ENCODE data around the gene SETDB1. TPM values are rescaled to one million over a fixed set of nuclear protein-coding genes. Genes with fewer than 3 reads are reported as not detected.

SETDB1 gene
- total and polyA plus RNA-seq, 2 of the 13 experiments (the other 11 are each of a cell fraction or from before 2014, with no cell fraction given), result 33.1 to 34.6 TPM

DNA sequence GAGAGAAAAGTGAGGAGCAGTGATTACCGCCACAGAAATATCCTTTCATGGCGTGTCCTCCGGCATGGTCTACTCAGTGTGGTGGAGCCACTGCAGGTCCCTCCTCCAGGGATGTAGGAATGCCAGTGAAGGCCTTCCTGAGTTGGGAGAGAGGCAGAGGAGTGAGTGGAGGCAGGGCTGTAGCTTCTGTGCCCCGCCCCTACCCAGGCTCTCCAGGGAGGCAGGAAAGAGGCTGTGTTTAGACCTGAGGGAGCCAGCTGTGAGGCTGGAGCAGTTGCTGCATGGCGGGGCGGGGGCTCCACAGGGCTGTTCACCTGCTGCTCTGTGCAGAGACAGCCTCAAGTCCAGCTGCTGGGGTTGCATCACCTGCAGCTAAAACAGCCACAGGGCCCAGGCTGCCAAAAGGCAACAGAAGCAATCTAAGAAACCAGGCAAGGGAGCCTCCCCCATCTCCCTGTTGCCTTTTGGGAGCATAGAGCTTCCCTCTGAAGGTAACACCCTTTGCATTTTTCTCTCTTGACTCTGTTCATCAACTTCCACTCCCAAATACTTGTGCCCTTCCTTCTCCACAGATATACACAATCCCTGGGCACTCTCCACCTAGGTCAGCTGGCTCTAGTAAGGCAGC lies 55.1 kb downstream of the SETDB1 start (continued):
- TF ChIP-seq, protein P1, sequence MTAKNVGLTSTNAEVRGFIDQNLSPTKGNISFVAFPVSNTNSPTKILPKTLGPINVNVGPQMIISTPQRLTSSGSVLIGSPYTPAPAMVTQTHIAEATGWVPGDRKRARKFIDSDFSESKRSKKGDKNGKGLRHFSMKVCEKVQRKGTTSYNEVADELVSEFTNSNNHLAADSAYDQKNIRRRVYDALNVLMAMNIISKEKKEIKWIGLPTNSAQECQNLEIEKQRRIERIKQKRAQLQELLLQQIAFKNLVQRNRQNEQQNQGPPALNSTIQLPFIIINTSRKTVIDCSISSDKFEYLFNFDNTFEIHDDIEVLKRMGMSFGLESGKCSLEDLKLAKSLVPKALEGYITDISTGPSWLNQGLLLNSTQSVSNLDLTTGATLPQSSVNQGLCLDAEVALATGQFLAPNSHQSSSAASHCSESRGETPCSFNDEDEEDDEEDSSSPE (CRISPR knock-in tag; IDR thresholded peaks at IDR 0.05), result no peak
- TF ChIP-seq ZNF557 (CRISPR knock-in tag; IDR thresholded peaks at IDR 0.05), result no peak
- no peak for TF ChIP-seq ZNF572 (CRISPR knock-in tag; IDR thresholded peaks at IDR 0.05)
- TF ChIP-seq ZMYM2 (CRISPR knock-in tag; IDR thresholded peaks at IDR 0.05), result no peak
- TF ChIP-seq CBX5 (CRISPR knock-in tag; IDR thresholded peaks at IDR 0.05; ENCODE audit: borderline replicate concordance), result peak; percentile 20; the same call in 1 of the 2 replicates
- TF ChIP-seq ZNF496 (CRISPR knock-in tag; IDR thresholded peaks at IDR 0.05; ENCODE audit: insufficient replicate concordance), result no peak
- TF ChIP-seq PHB2 (IDR thresholded peaks at IDR 0.05; ENCODE audit: partially characterized antibody), result no peak
- TF ChIP-seq ETV5 (CRISPR knock-in tag; IDR thresholded peaks at IDR 0.05; ENCODE audit: borderline replicate concordance), result peak; percentile 22; the same call in 1 of the 2 replicates
- TF ChIP-seq, protein P2, sequence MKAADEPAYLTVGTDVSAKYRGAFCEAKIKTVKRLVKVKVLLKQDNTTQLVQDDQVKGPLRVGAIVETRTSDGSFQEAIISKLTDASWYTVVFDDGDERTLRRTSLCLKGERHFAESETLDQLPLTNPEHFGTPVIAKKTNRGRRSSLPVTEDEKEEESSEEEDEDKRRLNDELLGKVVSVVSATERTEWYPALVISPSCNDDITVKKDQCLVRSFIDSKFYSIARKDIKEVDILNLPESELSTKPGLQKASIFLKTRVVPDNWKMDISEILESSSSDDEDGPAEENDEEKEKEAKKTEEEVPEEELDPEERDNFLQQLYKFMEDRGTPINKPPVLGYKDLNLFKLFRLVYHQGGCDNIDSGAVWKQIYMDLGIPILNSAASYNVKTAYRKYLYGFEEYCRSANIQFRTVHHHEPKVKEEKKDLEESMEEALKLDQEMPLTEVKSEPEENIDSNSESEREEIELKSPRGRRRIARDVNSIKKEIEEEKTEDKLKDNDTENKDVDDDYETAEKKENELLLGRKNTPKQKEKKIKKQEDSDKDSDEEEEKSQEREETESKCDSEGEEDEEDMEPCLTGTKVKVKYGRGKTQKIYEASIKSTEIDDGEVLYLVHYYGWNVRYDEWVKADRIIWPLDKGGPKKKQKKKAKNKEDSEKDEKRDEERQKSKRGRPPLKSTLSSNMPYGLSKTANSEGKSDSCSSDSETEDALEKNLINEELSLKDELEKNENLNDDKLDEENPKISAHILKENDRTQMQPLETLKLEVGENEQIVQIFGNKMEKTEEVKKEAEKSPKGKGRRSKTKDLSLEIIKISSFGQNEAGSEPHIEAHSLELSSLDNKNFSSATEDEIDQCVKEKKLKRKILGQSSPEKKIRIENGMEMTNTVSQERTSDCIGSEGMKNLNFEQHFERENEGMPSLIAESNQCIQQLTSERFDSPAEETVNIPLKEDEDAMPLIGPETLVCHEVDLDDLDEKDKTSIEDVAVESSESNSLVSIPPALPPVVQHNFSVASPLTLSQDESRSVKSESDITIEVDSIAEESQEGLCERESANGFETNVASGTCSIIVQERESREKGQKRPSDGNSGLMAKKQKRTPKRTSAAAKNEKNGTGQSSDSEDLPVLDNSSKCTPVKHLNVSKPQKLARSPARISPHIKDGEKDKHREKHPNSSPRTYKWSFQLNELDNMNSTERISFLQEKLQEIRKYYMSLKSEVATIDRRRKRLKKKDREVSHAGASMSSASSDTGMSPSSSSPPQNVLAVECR (CRISPR knock-in tag; IDR thresholded peaks at IDR 0.05; ENCODE audit: borderline replicate concordance), result 0 out of 2 replicates have a peak, but pooled peaks have one; percentile 2
- TF ChIP-seq AHR (CRISPR knock-in tag; IDR thresholded peaks at IDR 0.05), result no peak
- TF ChIP-seq NKX3-1 (CRISPR knock-in tag; IDR thresholded peaks at IDR 0.05), result no peak
- no peak for TF ChIP-seq SRSF4 (IDR thresholded peaks at IDR 0.05; ENCODE audit: low read depth, low read length, poor library complexity, severe bottlenecking)
- TF ChIP-seq NFIC (IDR thresholded peaks at IDR 0.05; ENCODE audit: low read length), result peak; percentile 36; the same call in 1 of the 2 replicates
- TF ChIP-seq, protein P3, sequence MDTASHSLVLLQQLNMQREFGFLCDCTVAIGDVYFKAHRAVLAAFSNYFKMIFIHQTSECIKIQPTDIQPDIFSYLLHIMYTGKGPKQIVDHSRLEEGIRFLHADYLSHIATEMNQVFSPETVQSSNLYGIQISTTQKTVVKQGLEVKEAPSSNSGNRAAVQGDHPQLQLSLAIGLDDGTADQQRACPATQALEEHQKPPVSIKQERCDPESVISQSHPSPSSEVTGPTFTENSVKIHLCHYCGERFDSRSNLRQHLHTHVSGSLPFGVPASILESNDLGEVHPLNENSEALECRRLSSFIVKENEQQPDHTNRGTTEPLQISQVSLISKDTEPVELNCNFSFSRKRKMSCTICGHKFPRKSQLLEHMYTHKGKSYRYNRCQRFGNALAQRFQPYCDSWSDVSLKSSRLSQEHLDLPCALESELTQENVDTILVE (CRISPR knock-in tag; IDR thresholded peaks at IDR 0.05), result 0 out of 2 replicates have a peak, but pooled peaks have one; percentile 32
- no peak for TF ChIP-seq FOXP1 (IDR thresholded peaks at IDR 0.05)
- TF ChIP-seq FOXP1 (CRISPR knock-in tag; IDR thresholded peaks at IDR 0.05), result 0 out of 2 replicates have a peak, but pooled peaks have one; percentile 5
- TF ChIP-seq, protein P4, sequence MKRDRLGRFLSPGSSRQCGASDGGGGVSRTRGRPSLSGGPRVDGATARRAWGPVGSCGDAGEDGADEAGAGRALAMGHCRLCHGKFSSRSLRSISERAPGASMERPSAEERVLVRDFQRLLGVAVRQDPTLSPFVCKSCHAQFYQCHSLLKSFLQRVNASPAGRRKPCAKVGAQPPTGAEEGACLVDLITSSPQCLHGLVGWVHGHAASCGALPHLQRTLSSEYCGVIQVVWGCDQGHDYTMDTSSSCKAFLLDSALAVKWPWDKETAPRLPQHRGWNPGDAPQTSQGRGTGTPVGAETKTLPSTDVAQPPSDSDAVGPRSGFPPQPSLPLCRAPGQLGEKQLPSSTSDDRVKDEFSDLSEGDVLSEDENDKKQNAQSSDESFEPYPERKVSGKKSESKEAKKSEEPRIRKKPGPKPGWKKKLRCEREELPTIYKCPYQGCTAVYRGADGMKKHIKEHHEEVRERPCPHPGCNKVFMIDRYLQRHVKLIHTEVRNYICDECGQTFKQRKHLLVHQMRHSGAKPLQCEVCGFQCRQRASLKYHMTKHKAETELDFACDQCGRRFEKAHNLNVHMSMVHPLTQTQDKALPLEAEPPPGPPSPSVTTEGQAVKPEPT (CRISPR knock-in tag; IDR thresholded peaks at IDR 0.05; ENCODE audit: low read depth), result no peak
- no peak for TF ChIP-seq HOXA7 (CRISPR knock-in tag; IDR thresholded peaks at IDR 0.05)
- no peak for TF ChIP-seq ZNF20 (CRISPR knock-in tag; IDR thresholded peaks at IDR 0.05)
- TF ChIP-seq PRMT3 (CRISPR knock-in tag; IDR thresholded peaks at IDR 0.05; ENCODE audit: borderline replicate concordance, low read depth), result no peak
- no peak for TF ChIP-seq CREM (IDR thresholded peaks at IDR 0.05)
- no peak for TF ChIP-seq CREM (CRISPR knock-in tag; IDR thresholded peaks at IDR 0.05)
- TF ChIP-seq XBP1 (CRISPR knock-in tag; IDR thresholded peaks at IDR 0.05), result no peak
